ENCODE measurements around the gene SFN. TPM values are rescaled to one million over a fixed set of nuclear protein-coding genes. Genes with fewer than 3 reads are reported as not detected.

SFN gene
- polyA plus RNA-seq, 2 of the 4 experiments (the other 2 are of a cell fraction) = 39.8 to 141 TPM

- FAIRE-seq (no peak), ATAC-seq (no peak), DNase-seq (ENCODE audit: low read depth in 1 of 2, low spot score in 1 of 2) (no peak)
- Histone ChIP-seq H3K9me3 (no peaks in the 10 kb centered on the region), H3K4me3 (no peak overlapping the region), H3K4me1 (peaks cover 9% of the 10 kb centered on the region; the same call in 2 of the 3 replicates), H3K27ac (no peak overlapping the region), H3K4me2 (no peak overlapping the region; the same call in 2 of the 3 replicates)
- POLR2A ChIA-PET = interaction anchor here (0.6 kb wide), 1 partner anchor 12 kb away, joined by 3 read pairs; the partner anchor contains the start of gene GPATCH3
- CTCF ChIA-PET = interaction anchor here (0.9 to 3.0 kb wide), 8 partner anchors 9 to 286 kb away, joined by 3 to 14 read pairs (median 8); no protein-coding TSS in a partner anchor
- 100% methylated on average over 1 of the region's 1 CpG for WGBS (ENCODE audit: missing lambda C conversion rate)
- TF ChIP-seq MYC (IDR thresholded peaks at IDR 0.05; ENCODE audit: borderline replicate concordance, low read length) (no peak), HEYL (CRISPR knock-in tag; IDR thresholded peaks at IDR 0.05) (no peak), REST (IDR thresholded peaks at IDR 0.05) (no peak), EHF (CRISPR knock-in tag; IDR thresholded peaks at IDR 0.05) (no peak), HOXB5 (CRISPR knock-in tag; IDR thresholded peaks at IDR 0.05) (no peak), MAZ (IDR thresholded peaks at IDR 0.05; ENCODE audit: borderline replicate concordance, low read depth, low read length) (no peak), HDAC2 (IDR thresholded peaks at IDR 0.05) (no peak), BHLHE40 (IDR thresholded peaks at IDR 0.05; ENCODE audit: low read depth, low read length) (no peak), CHD4 (IDR thresholded peaks at IDR 0.05; ENCODE audit: borderline replicate concordance) (no peak), HMGXB4 (CRISPR knock-in tag; IDR thresholded peaks at IDR 0.05; ENCODE audit: borderline replicate concordance) (no peak), MAFK (IDR thresholded peaks at IDR 0.05; ENCODE audit: partially characterized antibody) (no peak), EP300 (IDR thresholded peaks at IDR 0.05) (no peak), POLR2A (IDR thresholded peaks at IDR 0.05; ENCODE audit: low read length) (no peak), PHF8 (IDR thresholded peaks at IDR 0.05; ENCODE audit: borderline replicate concordance, low read depth) (no peak), KDM5A (IDR thresholded peaks at IDR 0.05) (no peak), E2F6 (IDR thresholded peaks at IDR 0.05; ENCODE audit: borderline replicate concordance, low read depth) (no peak)
Measured at GRCh38 chr1:26888231-26888630, 25.3 kb downstream of the SFN start.

- H3K4me2 ChIP-seq = peak within 1 kb of the TSS; percentile 87
- TF ChIP-seq POLR2A (IDR thresholded peaks at IDR 0.05; ENCODE audit: low read length) (peak; percentile 46), PHF8 (IDR thresholded peaks at IDR 0.05; ENCODE audit: borderline replicate concordance, low read depth) (peak; percentile 25; the same call in 1 of the 2 replicates), RCOR1 (IDR thresholded peaks at IDR 0.05; ENCODE audit: low read depth, low read length) (no peak), CEBPB (IDR thresholded peaks at IDR 0.05) (no peak), BCL3 (IDR thresholded peaks at IDR 0.05) (peak; percentile 58; the same call in 1 of the 3 replicates), TFCP2L1 (CRISPR knock-in tag; IDR thresholded peaks at IDR 0.05) (0 out of 2 replicates have a peak, but pooled peaks have one; percentile 20), JUN (IDR thresholded peaks at IDR 0.05) (peak in 1 of 2 experiments; percentile 70; a peak in 4 of 5 replicates), MAX (IDR thresholded peaks at IDR 0.05) (peak; percentile 33; the same call in 1 of the 2 replicates), POLR2AphosphoS2 (conservative IDR thresholded peaks at IDR 0.05; ENCODE audit: low read length) (peak; percentile 71; the same call in 1 of the 2 replicates)
- H3K4me1 ChIP-seq = peaks cover 9% of the 10 kb centered on the region; the same call in 2 of the 3 replicates
- H3K4me3 ChIP-seq = peak within 1 kb of the TSS; percentile 88
- no peaks in the 10 kb centered on the region for H3K9me3 ChIP-seq
- 3% methylated on average over 38 of the region's 89 CpGs for WGBS (ENCODE audit: missing lambda C conversion rate)
- H3K27ac ChIP-seq = peak within 1 kb of the TSS; percentile 88 to 90
- peak; percentile 71 to 75 for DNase-seq (ENCODE audit: low read depth in 1 of 2, low spot score in 1 of 2)
- ChIA-PET POLR2A (interaction anchor here (0.6 to 2.0 kb wide), 8 partner anchors 10 to 388 kb away, joined by 3 to 14 read pairs (median 4); partner anchors contain the start of gene GPATCH3), CTCF (interaction anchor here (0.6 to 3.0 kb wide), 7 partner anchors 11 to 288 kb away, joined by 3 to 14 read pairs (median 4); no protein-coding TSS in a partner anchor)
- peak; percentile 94 to 96 for ATAC-seq
- no peak for FAIRE-seq
Measured at GRCh38 chr1:26889551-26890466, 26.9 kb downstream of the SFN start, which contains the start of gene GPN2. Gene GPN2 (minus strand): TSS chr1:26890283. CDS start chr1:26890096, 187 bp downstream.
